Stimulated activated CD8-positive, alpha-beta memory T cell treated with anti-CD3 and anti-CD28 coated beads, Interleukin-12 subunit alpha, Interleukin-12 subunit beta, amount 100 ng/mL, for 4 hours (primary cell): Measurements from ENCODE around the gene SPG7.

Source experiments
- DNase-seq: peaks from one replicate; pipeline ENCODE4 v3.0.0-alpha.2; 2020; ENCODE audit warnings: low read depth

Gene SPG7

GRCh38 chr16:89547291-89547690, 39.1 kb downstream of the SPG7 start:
- DNase-seq: no peak

DNA sequence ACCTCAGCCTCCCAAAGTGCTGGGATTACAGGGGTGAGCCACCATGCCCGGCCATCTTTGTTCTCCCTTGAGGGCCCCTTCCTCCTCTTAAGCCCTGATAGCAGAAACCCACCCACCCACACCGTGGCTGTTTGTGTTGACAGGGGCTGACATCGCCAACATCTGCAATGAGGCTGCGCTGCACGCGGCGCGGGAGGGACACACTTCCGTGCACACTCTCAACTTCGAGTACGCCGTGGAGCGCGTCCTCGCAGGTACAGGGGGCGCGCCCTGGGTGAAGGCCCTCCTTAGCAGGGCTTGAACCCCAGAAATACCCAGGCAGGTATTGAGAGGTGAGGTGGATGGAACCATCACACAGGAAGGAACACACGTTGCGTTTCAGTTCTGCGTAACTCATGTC, 39.7 kb downstream of the SPG7 start:
- DNase-seq: no peak

DNA sequence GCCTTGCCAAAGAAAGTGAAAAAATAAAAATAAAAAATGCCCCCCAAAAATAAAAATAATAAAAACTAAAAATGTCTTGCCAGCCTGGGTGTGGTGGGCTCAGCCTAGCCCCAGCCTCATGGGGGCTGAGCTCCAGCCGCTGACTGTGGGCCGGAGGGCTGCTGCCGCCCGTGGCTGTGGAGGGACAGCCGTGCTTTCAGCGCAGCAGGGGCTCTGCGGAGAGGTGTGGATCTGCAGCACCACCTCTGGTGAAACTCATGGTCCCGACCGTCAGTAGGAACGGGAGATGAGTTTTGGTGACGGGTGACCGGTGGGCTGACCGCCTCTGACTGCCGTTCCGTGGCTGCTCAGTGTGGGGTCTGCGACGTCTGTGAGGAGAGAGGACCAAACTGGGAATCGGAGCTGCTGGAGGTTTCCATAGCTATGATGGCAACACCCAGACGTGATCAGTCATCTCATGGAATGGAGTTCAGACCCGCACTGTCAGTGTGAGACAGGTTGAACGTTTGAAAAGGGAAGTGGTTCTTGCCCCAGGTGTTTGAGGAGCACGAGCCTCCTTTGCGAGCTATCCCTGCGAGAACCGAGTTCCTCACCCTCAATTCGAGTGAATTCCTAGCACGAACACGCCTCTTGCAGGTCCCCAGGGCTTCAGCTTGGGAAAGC, 40.3 kb downstream of the SPG7 start:
- DNase-seq: no peak

DNA sequence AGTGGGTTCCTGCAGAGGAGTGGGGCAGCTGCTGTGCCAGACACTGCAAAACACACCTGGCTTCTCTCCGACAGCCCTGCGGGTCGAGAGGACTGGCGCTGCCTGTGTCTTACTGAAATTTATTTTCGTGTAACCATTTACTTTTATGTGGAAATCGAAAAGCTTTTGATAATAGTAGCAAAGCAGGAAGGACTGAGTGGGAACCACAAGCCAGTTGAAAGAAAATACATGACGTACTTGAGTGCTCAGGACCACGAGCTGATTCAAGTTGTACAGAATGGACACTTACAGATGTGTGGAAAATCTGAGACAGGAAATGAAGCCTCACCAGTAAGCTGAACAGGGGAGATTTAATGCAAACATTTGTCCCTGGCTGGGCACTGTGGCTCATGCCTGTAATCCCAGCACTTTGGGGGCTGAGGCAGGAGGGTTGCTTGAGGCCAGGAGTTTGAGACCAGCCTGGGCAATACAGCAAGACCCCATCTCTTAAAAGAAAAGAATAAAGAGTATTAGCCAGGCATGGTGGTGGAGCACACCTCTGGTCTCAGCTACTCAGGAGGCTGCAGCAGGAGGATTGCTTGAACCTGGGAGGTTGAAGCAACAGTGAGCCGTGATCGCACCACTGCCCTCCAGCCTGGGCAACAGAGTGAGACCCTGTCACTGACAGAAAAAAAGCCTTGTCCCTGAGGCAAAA, 41.0 kb downstream of the SPG7 start:
- DNase-seq: no peak

DNA sequence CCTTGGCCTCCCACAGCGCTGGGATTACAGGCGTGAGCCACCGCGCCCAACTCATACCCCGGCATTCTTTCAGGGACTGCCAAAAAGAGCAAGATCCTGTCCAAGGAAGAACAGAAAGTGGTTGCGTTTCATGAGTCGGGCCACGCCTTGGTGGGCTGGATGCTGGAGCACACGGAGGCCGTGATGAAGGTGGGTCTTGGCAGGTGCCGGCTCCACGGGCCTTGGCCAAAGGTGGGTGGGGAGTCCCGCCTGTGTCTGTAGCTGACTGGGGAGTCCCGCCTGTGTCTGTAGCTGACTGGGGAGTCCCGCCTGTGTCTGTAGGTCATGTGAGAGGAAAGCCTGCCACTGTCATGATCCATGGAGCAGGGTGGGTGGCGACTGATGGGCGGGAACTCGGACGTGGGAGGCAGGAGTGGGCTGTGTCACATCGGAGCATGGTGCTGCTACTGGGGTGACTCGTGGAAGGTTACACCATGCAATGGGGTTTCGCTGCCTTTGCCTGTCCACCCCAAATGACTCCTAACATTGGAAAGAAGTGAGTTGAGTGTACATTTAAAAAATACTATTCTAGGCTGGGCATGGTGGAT, 42.3 kb downstream of the SPG7 start:
- no peak for DNase-seq

- DNase-seq: no peak
These were observed 44.1 kb downstream of the SPG7 start for GRCh38 chr16:89552329-89552728.

DNA sequence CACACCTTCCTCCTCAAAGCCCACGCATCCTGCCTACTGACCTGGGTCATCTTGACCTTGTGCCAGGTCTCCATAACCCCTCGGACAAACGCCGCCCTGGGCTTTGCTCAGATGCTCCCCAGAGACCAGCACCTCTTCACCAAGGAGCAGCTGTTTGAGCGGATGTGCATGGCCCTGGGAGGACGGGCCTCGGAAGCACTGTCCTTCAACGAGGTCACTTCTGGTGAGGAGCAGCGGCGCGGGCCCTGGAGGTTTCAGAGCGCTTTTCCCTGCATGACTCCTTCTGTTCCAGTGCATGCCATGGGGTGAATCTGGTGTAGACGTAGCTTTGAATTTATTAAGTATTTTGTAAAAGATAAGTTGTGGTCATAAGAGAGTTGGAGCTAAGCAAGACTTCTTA, 44.7 kb downstream of the SPG7 start:
- DNase-seq: no peak

DNA sequence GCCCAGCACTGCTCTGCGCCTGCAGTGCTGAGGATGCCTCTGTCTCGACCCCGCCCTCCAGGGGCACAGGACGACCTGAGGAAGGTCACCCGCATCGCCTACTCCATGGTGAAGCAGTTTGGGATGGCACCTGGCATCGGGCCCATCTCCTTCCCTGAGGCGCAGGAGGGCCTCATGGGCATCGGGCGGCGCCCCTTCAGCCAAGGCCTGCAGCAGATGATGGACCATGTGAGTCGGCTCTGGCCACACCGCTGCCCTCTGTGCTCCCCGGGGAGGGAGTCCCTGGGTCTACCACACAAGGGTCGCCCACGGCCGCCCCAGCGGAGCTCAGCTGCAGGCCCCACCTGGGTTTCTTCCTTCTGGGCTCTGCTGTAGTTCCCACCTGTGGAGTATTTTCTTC, 45.5 kb downstream of the SPG7 start:
- no peak for DNase-seq

DNA sequence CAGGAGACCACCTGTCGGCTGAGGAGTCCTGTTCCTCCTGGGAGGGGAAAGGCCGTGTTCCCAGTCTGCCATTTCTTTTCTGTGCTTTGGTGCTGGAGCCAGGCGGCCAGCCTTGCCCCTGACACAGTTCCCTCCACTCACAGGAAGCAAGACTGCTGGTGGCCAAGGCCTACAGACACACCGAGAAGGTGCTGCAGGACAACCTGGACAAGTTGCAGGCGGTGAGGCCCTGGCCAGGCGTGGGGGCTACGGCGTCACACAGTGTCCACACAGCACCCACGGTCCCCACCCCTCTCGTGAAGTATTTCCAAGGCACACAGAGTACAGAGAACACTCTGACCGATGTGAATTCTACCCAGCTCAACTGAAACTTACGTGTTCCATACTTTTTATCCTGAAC, 46.1 kb downstream of the SPG7 start:
- DNase-seq: no peak

DNA sequence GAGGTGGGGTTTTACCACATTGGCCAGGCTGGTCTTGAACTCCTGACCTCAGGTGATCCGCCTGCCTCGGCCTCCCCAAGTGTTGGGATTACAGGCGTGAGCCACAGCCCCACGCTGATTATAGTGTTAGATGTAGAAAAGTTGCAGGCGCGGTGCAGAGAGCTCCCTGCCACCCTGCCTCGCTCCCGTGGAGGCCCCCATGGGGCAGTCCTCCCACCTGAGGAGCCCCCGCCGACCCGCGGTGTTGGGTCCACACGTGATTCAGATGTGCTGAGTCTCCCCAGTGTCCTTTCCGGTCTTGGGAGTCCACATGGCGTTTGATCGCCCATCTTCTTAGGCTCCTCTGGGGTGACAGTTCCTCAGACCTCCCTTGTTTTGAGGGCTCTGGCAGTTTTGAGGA, 47.1 kb downstream of the SPG7 start:
- DNase-seq: no peak

DNA sequence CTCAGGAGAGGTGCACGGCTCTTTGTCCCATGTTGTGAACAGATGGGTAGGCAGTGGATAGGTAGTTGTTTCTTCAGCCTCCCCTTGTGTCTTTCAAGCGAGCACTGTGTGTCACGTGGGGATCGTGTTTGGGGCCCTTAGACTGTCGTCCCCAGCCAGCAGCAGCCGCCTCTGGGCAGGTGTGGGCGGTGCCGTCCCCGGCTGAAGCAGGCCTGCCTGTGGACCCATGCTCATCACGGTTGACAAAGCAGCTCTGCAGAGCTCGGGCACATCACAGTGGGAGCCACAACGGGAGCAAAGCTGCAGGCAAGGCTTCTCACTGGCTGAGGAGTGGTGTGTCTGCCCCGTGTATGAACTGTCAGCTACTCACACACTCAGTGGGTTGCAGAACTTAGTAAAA, 47.6 kb downstream of the SPG7 start:
- no peak for DNase-seq

- peak; percentile 58 for DNase-seq
These were observed 48.8 kb downstream of the SPG7 start for GRCh38 chr16:89556750-89557689.

DNA sequence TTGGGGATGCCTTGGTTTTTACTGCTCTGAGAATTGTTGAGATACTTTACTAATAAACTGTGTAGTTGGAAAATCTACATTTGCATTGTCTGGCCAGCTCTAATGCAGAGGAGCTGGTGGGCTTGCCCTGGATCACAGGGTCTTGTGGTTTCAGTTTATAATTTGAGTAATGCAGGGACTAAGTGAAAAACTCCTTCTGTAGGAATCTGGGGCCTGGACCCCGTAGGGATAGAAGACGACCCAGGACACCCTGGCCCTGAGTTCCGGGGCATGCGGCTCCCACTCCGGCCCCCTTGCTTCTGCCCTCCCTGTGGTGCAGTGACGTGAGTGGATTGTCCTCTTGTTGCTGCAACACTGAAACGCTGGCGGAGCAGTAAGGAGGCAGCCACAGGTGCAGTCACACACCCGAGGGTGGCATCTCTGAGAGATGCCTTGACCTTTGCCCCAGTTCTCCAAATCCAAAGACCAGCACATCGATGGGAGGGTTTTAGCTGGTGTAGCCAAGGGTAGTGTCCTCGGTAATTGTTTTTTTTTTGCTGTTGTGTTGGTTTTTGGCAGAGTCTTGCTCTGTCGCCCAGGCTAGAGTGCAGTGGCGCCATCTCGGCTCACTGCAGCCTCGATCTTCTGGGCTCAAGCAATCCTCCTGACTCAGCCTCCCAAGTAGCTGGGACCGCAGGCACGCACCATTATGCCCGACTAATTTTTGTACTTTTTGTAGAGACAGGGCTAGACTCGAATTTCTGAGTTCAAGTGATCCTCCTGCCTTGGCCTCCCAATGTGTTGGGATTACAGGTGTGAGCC, 49.7 kb downstream of the SPG7 start:
- no peak for DNase-seq

- DNase-seq: peak; percentile 83
These were observed 52.4 kb downstream of the SPG7 start, which contains the start of gene RPL13 for GRCh38 chr16:89560378-89561141. Gene RPL13, plus strand, starts transcription at chr16:89560682. Its CDS starts 278 bp downstream, at chr16:89560960.

- DNase-seq: no peak
These were observed 53.1 kb downstream of the SPG7 start for GRCh38 chr16:89561142-89561883.

DNA sequence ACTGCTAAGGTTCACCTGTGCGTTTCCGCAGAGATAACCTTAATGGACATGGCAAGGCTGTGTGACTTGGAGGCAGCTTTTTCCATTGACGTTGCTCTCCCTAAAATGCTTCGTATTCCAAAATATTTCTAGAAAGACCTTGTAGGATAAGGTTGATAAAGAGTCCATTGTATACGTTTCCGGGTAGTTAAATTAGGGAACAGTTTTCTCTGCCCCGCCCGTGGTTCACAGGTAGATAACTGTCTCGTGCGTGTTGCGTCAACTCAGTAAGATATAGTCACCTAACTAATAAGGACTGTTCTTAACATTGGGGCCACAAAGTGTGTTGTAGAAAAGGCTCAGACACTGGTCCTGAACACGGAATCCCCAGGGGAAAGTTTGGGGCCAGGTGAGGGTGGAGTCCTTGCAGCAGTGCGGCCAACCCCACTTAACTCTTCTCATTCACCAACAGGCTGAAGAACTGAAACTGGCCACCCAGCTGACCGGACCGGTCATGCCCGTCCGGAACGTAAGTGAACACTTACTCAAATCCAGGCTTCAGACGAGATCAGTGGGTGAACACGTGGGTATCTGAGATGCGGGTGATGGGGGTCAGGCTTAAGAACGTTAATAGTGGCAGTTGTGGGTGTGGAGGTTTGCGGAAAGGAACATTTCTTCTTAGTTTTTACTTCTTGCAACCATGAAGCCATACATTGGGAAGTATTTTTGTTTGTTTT, 53.8 kb downstream of the SPG7 start:
- DNase-seq: no peak

DNA sequence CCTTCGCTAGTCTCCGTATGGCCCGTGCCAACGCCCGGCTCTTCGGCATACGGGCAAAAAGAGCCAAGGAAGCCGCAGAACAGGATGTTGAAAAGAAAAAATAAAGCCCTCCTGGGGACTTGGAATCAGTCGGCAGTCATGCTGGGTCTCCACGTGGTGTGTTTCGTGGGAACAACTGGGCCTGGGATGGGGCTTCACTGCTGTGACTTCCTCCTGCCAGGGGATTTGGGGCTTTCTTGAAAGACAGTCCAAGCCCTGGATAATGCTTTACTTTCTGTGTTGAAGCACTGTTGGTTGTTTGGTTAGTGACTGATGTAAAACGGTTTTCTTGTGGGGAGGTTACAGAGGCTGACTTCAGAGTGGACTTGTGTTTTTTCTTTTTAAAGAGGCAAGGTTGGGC, 54.7 kb downstream of the SPG7 start:
- DNase-seq: no peak

- DNase-seq: no peak
These were observed 55.6 kb downstream of the SPG7 start for GRCh38 chr16:89563639-89564392.
